ENCODE results near the gene EIPR1.
A peak's percentile ranks its signal among the peaks of the same experiment; 100 is the strongest.

The EIPR1 gene

GRCh38 chr2:3377612-3378432 lies at the start of gene EIPR1:
TSS of gene EIPR1 (minus strand) at chr2:3377818. CDS start at chr2:3377689, 129 bp downstream.
- peak; percentile 97 for DNase-seq

GRCh38 chr2:3427272-3427671 lies 49.7 kb upstream of the EIPR1 start:
- no peak for DNase-seq

DNA sequence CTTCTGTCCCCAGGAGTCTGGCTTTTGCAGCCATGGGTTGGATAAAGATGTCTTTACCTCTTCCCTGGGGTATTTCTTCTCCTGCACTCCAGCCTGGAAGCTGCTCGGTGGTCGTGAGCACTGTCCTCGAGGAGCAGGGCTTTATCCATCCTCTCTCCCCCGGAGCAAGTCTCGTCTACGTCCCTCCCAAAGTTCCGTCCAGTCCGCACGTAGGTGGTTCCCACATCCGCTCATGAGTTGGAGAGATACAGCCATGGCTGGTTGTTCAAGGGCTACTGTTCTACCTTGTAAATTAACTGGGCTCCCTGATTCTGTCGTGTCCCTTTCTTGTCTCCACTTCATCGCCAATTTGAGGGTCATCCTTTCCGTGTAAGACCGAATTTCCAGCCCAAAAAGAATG lies 49.0 kb upstream of the EIPR1 start:
- no peak for DNase-seq

DNA sequence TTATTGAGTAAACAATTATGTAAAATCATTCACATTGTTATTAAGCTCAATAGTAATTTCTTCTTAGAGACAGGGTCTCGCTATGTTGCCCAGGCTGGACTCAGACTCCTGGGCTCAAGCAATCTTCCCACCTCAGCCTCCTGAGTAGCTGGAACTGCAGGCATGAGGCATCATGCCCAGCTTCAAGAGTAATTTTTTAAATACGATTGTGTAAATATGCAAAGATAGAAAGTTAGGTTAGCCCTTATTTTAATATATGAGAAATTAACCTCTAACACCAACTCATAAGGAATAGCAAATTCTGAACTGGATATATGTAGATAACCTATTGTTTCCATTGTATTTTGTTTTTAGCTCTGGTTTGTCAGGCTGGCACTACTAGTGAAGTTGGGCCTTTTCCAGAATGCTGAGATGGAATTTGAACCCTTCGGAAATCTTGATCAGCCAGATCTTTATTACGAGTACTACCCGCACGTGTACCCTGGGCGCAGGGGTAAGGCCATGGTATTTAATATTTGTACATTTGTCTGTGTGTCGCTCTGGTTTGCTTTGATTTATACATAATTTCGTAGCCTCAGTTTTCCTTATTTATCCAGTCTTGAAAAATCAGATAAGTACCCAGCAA lies 46.7 kb upstream of the EIPR1 start:
- no peak for DNase-seq

DNA sequence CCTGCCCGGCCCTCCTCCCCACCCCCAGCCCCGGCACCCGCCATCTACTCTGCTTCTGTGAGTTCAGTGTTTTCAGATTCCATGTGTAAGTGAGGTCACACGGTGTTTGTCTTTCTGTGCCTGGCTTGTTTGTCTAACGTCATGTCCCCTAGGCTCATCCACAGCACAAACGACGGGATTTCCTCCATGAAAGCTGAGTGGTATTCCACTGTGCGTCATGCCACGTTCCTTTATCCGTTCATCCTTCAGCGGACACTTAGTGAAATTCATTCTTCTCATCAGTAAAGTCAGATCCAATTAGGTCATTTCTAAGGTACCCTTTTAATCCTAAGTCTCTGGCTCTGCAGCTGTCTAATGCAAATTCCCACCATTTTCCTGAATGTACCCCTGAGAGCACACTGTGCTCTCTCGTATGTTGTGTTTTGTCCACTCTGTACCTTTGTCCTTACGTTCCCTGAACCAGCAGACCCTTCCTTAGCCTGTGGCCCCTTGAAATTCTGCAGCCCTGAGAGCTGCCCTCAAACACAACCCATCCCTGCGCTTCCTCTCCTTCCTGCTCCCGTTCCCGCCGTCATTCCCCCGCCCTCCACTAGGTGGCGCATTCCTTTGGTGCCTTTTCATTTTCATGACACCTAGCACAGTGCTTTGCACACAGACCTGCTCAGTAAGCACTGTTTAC lies 46.0 kb upstream of the EIPR1 start:
- DNase-seq = no peak

DNA sequence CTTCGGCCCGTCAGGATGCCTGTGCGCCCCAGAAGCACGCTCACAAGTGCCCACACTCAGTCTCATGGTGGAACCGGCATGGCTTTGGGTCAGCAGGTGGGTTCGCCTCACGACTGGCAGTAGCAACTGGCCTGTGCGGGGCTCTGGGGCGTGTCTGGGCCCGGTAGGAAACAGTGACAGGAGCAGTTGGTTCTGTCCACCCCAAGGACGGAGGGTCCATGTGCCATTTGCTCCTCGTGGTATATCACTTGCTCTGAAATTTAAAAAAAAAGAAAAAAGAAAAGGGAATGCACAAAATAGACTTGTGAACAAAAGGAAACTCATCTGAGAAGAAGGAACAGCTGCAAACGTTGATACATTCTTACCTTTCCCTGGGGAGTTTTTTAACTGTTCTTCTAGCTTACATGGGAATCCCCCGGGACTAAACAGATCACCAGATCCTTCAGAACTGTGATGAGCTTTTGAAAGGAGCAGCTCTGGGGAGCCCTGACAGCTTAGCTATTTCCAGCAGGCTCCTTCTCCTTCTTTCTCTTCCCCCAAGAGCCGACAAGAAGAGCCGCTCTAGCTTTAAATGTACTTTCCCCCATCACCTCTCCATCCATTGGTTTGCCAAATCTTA lies 44.7 kb upstream of the EIPR1 start:
- no peak for DNase-seq

DNA sequence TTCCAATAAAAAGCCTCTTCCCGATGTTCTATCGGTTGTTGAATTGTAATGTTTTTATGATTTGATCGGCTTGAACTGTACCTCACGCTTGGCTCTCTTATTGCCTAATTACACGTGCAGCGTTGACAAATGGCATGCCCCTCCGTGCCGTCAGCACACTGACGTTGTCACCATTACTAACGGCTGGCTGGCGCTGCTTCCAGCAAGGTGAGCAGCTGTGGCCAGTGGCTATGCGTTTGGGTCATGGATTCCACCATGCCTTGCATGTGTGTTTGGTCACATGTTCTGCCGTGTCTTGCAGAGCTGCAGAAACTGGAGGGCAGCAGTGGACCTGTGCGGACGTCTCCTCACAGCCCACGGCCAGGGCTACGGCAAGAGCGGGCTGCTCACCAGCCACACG lies 44.0 kb upstream of the EIPR1 start:
- DNase-seq = no peak

DNA sequence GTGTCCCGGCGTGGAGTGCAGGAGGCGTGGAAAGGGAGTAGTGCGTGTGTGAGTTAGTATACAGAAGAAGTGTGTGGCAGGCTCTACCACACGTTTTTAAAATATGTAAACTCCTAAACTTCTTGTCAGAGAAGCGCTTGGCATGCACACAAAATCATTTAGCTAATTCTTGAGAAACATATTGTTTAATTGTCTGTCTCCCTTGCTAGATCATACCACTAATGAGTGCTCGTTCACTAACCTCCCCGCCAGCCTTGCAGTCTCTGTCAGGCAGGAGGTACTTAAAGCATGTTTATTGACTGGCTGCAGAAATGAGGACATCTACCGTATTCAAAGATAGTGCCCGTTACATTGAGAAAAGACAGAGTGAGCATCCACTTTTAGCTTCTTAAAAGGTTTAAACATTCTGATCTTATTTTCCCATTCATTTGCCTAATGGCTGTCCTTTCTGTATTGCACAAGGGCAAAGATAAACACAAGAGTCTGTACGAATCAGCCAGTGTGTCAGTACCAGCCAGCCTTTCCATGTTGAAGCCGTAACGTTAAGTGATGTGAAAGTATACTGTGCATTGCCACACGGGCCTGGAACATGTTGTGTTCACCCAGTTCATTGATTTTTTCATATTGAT lies 43.3 kb upstream of the EIPR1 start:
- no peak for DNase-seq

- DNase-seq = no peak
Measured at GRCh38 chr2:3420076-3420768, 42.6 kb upstream of the EIPR1 start.

- DNase-seq = no peak
Measured at GRCh38 chr2:3418766-3419404, 41.3 kb upstream of the EIPR1 start.

GRCh38 chr2:3414133-3414860 lies 36.7 kb upstream of the EIPR1 start:
- DNase-seq = no peak

- no peak for DNase-seq
Measured at GRCh38 chr2:3413697-3414096, 36.1 kb upstream of the EIPR1 start.

DNA sequence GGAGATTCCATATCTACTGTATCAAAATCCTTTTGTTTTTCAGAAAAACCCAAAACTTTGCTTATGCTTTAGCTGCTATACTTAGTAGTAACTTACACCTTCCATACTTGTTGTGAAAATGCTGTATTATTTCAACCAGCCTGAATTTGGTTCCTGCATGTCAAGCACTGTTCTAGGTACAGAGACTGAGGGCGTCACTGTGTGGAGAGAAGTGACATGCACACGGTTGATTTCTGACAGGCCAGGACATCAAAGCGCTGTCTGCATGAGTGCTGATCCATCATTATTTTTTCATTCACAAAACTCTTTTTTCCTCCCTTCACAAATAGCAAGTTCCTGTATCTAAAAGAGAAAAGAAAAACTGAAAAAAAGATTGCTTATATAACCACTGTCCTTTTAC lies 33.5 kb upstream of the EIPR1 start:
- DNase-seq = no peak

- DNase-seq = no peak
Measured at GRCh38 chr2:3409627-3410170, 32.1 kb upstream of the EIPR1 start.

- DNase-seq = no peak
Measured at GRCh38 chr2:3408781-3409180, 31.2 kb upstream of the EIPR1 start.

GRCh38 chr2:3406501-3406900 lies 28.9 kb upstream of the EIPR1 start:
- DNase-seq = no peak

GRCh38 chr2:3405876-3406275 lies 28.3 kb upstream of the EIPR1 start:
- DNase-seq = no peak

DNA sequence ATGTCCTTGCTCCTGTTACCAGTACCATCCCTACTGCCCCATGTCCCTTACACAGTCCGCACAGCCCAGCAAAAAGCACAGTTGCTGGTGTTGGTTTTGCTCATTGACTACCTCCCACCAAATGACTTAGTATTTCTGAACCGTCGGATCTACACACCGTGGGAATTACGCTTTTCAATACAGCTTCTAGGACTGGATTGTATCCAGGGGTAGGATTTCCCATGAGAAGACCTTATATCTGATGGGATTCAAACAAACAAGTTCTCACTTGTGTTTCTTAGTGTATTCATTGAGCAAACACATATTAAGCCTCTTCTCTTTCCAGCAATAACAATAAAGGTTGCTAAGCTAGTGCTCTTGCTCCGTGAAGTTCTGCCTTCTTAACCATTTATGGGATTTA lies 27.7 kb upstream of the EIPR1 start:
- no peak for DNase-seq

DNA sequence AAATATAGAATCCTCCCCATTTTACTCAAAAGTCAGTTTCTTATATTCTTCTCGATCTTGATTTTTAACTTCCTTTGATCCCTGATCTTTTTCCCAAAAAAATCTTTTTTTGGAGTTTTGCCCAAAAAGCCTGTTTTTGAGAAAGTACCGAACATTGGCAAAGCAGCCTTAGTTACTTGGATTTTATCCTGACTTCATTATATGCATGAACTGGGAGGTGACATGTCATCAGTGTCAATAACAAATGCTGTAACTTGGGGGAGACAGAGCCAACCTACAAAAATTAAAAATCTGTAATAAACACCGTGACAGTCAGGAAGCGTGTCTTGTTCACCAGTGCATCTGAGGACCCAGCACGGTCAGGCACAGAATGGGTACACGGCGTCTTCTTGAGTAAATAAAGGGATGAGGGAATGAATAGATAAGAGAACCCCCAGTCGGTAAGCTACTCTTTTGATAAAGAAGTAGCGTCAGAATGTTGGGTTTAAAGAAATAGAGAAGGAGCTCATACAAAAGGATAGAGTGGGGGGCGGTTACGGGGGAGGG lies 26.8 kb upstream of the EIPR1 start:
- no peak for DNase-seq

GRCh38 chr2:3403587-3404334 lies 26.1 kb upstream of the EIPR1 start:
- no peak for DNase-seq

All from NCI-H446 treated with DMSO at 0.1 percent for 48 hours (cell line).